Sigmoid colon (tissue), 7 donors: ENCODE results near the gene MOK. TPM values are rescaled to one million over a fixed set of nuclear protein-coding genes. Genes with fewer than 3 reads are reported as not detected.

Experiments used
- DNase-seq: peaks from one replicate; pipeline ENCODE4 v3.0.0-alpha.2; 2019
- H3K27ac ChIP-seq, 4 donors: fragments of 200-600 bp; sonication (generic); one replicate each; pipeline ENCODE4 v1.5.1; 2016 to 2019; ENCODE audit warnings: mild to moderate bottlenecking in 1 of 4
- H3K27me3 ChIP-seq, 3 donors: fragments of 200-600 bp; sonication (generic); one replicate each; pipeline ENCODE4 v1.5.1; 2019; ENCODE audit warnings: mild to moderate bottlenecking in 1 of 3
- H3K36me3 ChIP-seq, 4 donors: fragments of 200-600 bp; sonication (generic); one replicate each; pipeline ENCODE4 v1.5.1; 2016 to 2019
- H3K4me1 ChIP-seq, 4 donors: fragments of 200-600 bp; sonication (generic); one replicate each; pipeline ENCODE4 v1.5.1; 2017 to 2019
- H3K4me3 ChIP-seq, 4 donors: fragments of 200-600 bp; sonication (generic); one replicate each; pipeline ENCODE4 v1.5.1; 2017 to 2019; ENCODE audit warnings: mild to moderate bottlenecking in 2 of 4, moderate library complexity in 1 of 4
- H3K9me3 ChIP-seq, 4 donors: fragments of 200-600 bp in 3 of 4; sonication (generic) in 3 of 4; one replicate each; pipeline versions ENCODE4 v1.5.1 to v1.6.1; 2013 to 2019
- CTCF ChIP-seq, 4 experiments: fragments of 450-650 bp in 3 of 4; fragments of 200-600 bp in 1 of 4; IDR thresholded peaks; one replicate each; pipeline ENCODE4 v1.5.1; 2016 to 2019; ENCODE audit warnings: antibody characterized with exemption in 4 of 4, mild to moderate bottlenecking in 3 of 4, moderate library complexity in 2 of 4
- EP300 ChIP-seq, 4 donors: sonication (generic); formaldehyde crosslinking; IDR thresholded peaks; one replicate each; pipeline ENCODE4 v1.6.1; 2017; ENCODE audit warnings: antibody characterized with exemption in 4 of 4
- POLR2A ChIP-seq, 2 donors: fragments of 450-650 bp; IDR thresholded peaks; one replicate each; pipeline ENCODE4 v1.6.1; 2016; ENCODE audit warnings: antibody characterized with exemption in 2 of 2, mild to moderate bottlenecking in 2 of 2, moderate library complexity in 2 of 2
- POLR2AphosphoS5 ChIP-seq, 4 donors: sonication (generic); formaldehyde crosslinking; IDR thresholded peaks; one replicate each; pipeline ENCODE4 v1.6.1; 2017; ENCODE audit warnings: antibody characterized with exemption in 4 of 4
- WGBS, 2 donors: extraction: QIAGEN DNeasy Blood & Tissue Kit; methylation state at CpG; one replicate each; pipeline ENCODE4 v1.1.7; 2013; 5-methylcytosine and 5-hydroxymethylcytosine counted together
- intact Hi-C: fragments of 100-400 bp; cut with DNase I; formaldehyde crosslinking; loops from one replicate; pipeline ENCODE4 v1.15.1; 2023
- polyA plus RNA-seq, 3 donors: library from polyadenylated mRNA; stranded (reverse); fragments of 200-250 nt; gene quantifications; one replicate each; pipeline ENCODE4 v1.2.3, GENCODE V29; 2013
- total RNA-seq, 4 donors: library from RNA; depleted of rRNA; stranded (reverse); fragments of >200 nt; gene quantifications; one replicate each; pipeline ENCODE4 v1.1.0, GENCODE V29; 2016
- donor health status: healthy with polysubstance abuse.
- donor health status: Bipolar disorder and iron deficiency.
- donor health status: healthy.

MOK gene
- total and polyA plus RNA-seq, 7 donors, result 1.8 to 17.2 (median 9.4) TPM

DNA sequence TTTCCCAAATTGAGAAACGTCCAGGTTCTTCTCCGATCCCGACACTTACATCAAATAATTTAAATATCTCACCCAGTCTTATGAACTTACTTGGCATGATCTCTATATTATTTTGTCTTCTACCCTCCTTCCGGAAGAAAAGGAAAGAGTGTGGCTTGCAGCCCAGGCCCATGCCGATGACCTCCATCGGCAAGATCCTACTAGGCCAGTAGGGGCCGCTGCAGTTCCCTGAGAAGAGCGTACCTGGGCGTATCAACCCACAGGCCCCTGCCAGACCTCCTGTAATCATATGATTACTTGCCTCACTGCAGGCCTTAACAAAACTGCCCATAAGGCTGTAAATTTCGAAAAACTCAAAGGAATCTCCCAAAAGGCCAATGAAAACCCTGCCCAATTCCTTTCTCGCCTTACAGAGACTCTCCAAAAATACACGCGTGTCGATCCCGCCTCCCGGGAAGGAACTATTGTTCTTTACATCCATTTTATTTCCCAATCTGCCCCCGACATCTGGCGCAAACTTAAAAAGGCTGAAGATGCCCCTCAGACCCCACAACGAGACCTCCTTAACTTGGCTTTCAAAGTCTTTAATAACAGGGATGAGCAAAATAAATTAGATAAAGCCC, 69.6 kb downstream of the MOK start:
- Histone ChIP-seq H3K36me3 (peaks cover 0 to 23% (median 0%) of the 10 kb centered on the region in 4 donors), H3K27ac (peak overlapping the region in 1 of 4 donors; percentile 39), H3K4me1 (peaks cover 0 to 9% (median 0%) of the 10 kb centered on the region in 4 donors), H3K4me3 (peak overlapping the region in 2 of 4 donors; percentile 16 to 18), H3K9me3 (no peaks in the 10 kb centered on the region), H3K27me3 (no peaks in the 10 kb centered on the region)
- intact Hi-C loops, result loop anchor here (1.0 kb wide), 1 partner anchor 79 kb away; no protein-coding TSS in a partner anchor
- peak; percentile 94 for DNase-seq
- WGBS, 2 donors, result 42 to 48% methylated on average over 19 of the region's 19 CpGs
- peak in 1 of 4 donors; percentile 9 for TF ChIP-seq POLR2AphosphoS5 (IDR thresholded peaks at IDR 0.05)
- peak; percentile 61 to 81 (median 78) for TF ChIP-seq CTCF (IDR thresholded peaks at IDR 0.05)
- TF ChIP-seq EP300 (IDR thresholded peaks at IDR 0.05), result no peak
- TF ChIP-seq POLR2A (IDR thresholded peaks at IDR 0.05), result no peak

DNA sequence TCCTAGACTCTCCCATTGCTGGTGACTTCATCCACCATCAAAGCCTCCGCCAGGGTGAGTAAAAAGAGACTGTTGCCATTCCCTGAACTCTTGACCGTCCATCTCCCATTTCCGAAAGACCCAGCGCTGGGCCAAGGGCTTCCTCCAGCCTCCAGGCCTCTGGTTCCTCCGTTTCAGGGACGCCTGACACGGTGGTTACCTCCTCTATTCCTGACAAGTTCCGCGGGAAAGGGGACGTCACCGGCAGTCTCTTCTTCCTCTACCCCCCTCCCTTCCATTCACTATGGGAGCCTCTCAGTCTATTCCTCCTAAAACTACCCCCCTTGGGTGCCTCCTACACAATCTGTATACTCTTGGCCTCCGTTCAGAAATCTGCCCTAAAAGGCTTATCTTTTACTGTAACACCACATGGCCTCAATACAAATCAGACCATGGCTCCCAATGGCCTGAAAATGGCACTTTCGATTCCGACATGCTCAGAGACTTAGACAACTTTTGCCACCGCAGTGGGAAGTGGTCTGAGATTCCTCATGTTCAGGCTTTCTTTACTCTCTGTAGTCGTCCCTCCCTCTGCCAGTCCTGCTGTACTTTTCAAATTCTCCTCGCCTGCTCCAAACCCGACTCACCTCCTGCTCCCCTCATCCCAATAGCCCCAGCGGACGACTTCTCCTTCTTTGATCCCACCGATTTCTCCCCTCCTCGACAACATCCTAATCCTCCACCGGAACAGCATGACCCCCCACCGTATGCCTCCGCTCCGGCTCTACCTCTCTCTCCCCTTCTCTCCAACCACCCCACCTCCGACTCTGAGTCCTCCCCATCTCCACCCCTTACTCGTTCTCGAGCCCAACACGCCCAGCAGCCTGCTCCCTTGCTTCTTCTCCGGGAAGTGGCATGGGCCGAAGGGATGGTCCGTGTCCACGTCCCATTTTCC, 70.4 kb downstream of the MOK start:
- intact Hi-C loops, result loop anchor here (1.0 kb wide), 1 partner anchor 80 kb away; no protein-coding TSS in a partner anchor
- Histone ChIP-seq H3K27ac (no peak overlapping the region), H3K27me3 (no peaks in the 10 kb centered on the region), H3K4me3 (peak overlapping the region in 2 of 4 donors; percentile 16 to 18), H3K9me3 (no peaks in the 10 kb centered on the region), H3K36me3 (peaks cover 0 to 31% (median 0%) of the 10 kb centered on the region in 4 donors), H3K4me1 (peaks cover 0 to 9% (median 0%) of the 10 kb centered on the region in 4 donors)
- no peak for DNase-seq
- WGBS, 2 donors, result 77 to 79% methylated on average over 34 of the region's 34 CpGs
- TF ChIP-seq POLR2A (IDR thresholded peaks at IDR 0.05) (no peak), POLR2AphosphoS5 (IDR thresholded peaks at IDR 0.05) (no peak), EP300 (IDR thresholded peaks at IDR 0.05) (no peak), CTCF (IDR thresholded peaks at IDR 0.05) (no peak)

- Histone ChIP-seq H3K9me3 (no peaks in the 10 kb centered on the region), H3K27ac (no peak overlapping the region), H3K4me1 (peaks cover 0 to 9% (median 0%) of the 10 kb centered on the region in 4 donors), H3K27me3 (no peaks in the 10 kb centered on the region), H3K4me3 (no peak overlapping the region), H3K36me3 (peaks cover 0 to 38% (median 0%) of the 10 kb centered on the region in 4 donors)
- TF ChIP-seq CTCF (IDR thresholded peaks at IDR 0.05), result no peak
- 91% methylated on average over 6 of the region's 6 CpGs for WGBS, 2 donors
- no peak for DNase-seq
- intact Hi-C loops, result no loop called here
These were observed 71.9 kb downstream of the MOK start for GRCh38 chr14:102233081-102233480.

DNA sequence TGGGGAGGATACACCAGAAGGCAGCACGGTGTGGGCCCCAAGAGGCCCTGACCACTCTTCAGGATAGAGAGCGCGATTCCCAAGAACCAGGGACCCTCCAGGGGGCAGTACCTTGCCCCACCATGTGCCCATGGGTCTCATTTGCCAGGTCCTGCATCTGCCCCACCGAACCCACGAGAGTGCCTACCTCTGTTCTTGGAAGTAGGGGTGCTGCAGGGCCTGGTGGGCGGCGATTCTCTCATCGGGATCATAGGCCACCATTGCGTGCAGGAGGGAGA, 72.7 kb downstream of the MOK start:
- TF ChIP-seq EP300 (IDR thresholded peaks at IDR 0.05) (no peak), CTCF (IDR thresholded peaks at IDR 0.05) (no peak), POLR2A (IDR thresholded peaks at IDR 0.05) (no peak), POLR2AphosphoS5 (IDR thresholded peaks at IDR 0.05) (no peak)
- Histone ChIP-seq H3K27ac (no peak overlapping the region), H3K4me1 (peaks cover 0 to 9% (median 0%) of the 10 kb centered on the region in 4 donors), H3K4me3 (no peak overlapping the region), H3K36me3 (peaks cover 0 to 38% (median 0%) of the 10 kb centered on the region in 4 donors), H3K9me3 (no peaks in the 10 kb centered on the region), H3K27me3 (no peaks in the 10 kb centered on the region)
- intact Hi-C loops, result no loop called here
- peak; percentile 41 for DNase-seq
- 93% methylated on average over 9 of the region's 9 CpGs for WGBS, 2 donors
